ENCODE data around the gene KLHL2. TPM values are rescaled to one million over a fixed set of nuclear protein-coding genes. Genes with fewer than 3 reads are reported as not detected.
"Not testable (repeated sequence)": the region's sequence is repeated elsewhere in the genome, so short reads cannot be mapped to it uniquely, and the experiment has no call there.

The KLHL2 gene
- total RNA-seq, 4 donors from 2014 or later, result 6.1 to 68.2 (median 26.2) TPM

- Histone ChIP-seq H3K4me1 (no peaks in the 10 kb centered on the region), H3K36me3 (no peaks in the 10 kb centered on the region)
Observed at GRCh38 chr4:165331823-165332222, 124.5 kb downstream of the KLHL2 start.

GRCh38 chr4:165332502-165332901 is 125.1 kb downstream of the KLHL2 start:
- no peaks in the 10 kb centered on the region for H3K4me1 ChIP-seq

More at GRCh38 chr4:165331823-165332222, 124.5 kb downstream of the KLHL2 start:
- Histone ChIP-seq H3K4me3 (no peak overlapping the region), H3K9me3 (no peaks in the 10 kb centered on the region), H3K27me3 (no peaks in the 10 kb centered on the region), H3K27ac (no peak overlapping the region)
- no peak for DNase-seq
- intact Hi-C loops (cut with DNase I; ENCODE audit: low total_unique reads), result loop anchor here (10.0 kb wide), 1 partner anchor 127 kb away; the partner anchor contains the start of gene KLHL2
- TF ChIP-seq POLR2A (IDR thresholded peaks at IDR 0.05) (no peak), CTCF (IDR thresholded peaks at IDR 0.05) (no peak)

DNA sequence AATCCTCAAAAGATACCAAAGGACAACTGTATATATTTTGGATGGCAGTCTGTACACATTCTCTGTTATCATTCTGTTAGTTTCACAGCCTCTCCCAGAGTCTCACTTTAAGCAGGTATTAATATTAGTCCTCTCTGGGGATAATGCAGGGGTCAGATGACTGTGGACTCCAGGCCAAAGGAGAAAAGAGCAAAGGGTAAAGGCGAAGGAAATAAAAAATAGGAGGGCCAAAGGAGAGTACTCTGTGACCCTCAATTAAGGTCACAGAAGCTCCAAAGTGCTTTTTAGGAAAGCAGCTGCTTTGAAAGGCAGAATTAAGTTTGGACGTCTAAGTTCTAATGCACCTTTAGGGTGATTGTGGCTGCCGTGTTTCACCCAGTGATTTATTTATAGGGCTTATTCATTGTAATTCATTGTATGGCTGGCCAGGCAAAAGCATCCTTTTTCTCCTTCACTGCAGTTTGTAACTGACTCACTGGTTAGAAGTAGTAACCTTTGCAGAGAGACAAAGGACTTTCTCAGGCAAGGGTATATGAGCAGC is 127.9 kb downstream of the KLHL2 start:
- no peaks in the 10 kb centered on the region for H3K27me3 ChIP-seq
- intact Hi-C loops (cut with DNase I; ENCODE audit: low total_unique reads), result loop anchor here (10.0 kb wide), 1 partner anchor 130 kb away; the partner anchor contains the start of gene KLHL2
- no peak overlapping the region for H3K4me3 ChIP-seq
- H3K4me1 ChIP-seq, result no peaks in the 10 kb centered on the region
- H3K27ac ChIP-seq, result no peak overlapping the region
- no peak for DNase-seq
- no peak for TF ChIP-seq POLR2A (IDR thresholded peaks at IDR 0.05)
- no peak for TF ChIP-seq CTCF (IDR thresholded peaks at IDR 0.05)
- no peaks in the 10 kb centered on the region for H3K36me3 ChIP-seq
- no peaks in the 10 kb centered on the region for H3K9me3 ChIP-seq

More at GRCh38 chr4:165332502-165332901, 125.1 kb downstream of the KLHL2 start:
- Histone ChIP-seq H3K27me3 (no peaks in the 10 kb centered on the region), H3K36me3 (no peaks in the 10 kb centered on the region), H3K27ac (no peak overlapping the region), H3K9me3 (no peaks in the 10 kb centered on the region), H3K4me3 (no peak overlapping the region)
- no peak for DNase-seq
- intact Hi-C loops (cut with DNase I; ENCODE audit: low total_unique reads), result loop anchor here (10.0 kb wide), 1 partner anchor 128 kb away; the partner anchor contains the start of gene KLHL2
- TF ChIP-seq CTCF (IDR thresholded peaks at IDR 0.05) (no peak), POLR2A (IDR thresholded peaks at IDR 0.05) (no peak)

GRCh38 chr4:165336743-165337142 is 129.4 kb downstream of the KLHL2 start:
- intact Hi-C loops (cut with DNase I; ENCODE audit: low total_unique reads), result loop anchor here (10.0 kb wide), 1 partner anchor 132 kb away; the partner anchor contains the start of gene KLHL2
- Histone ChIP-seq H3K27me3 (no peaks in the 10 kb centered on the region), H3K4me1 (no peaks in the 10 kb centered on the region), H3K27ac (no peak overlapping the region), H3K9me3 (no peaks in the 10 kb centered on the region), H3K36me3 (no peaks in the 10 kb centered on the region), H3K4me3 (no peak overlapping the region)
- TF ChIP-seq POLR2A (IDR thresholded peaks at IDR 0.05), result no peak
- no peak for TF ChIP-seq CTCF (IDR thresholded peaks at IDR 0.05)
- DNase-seq, result no peak

DNA sequence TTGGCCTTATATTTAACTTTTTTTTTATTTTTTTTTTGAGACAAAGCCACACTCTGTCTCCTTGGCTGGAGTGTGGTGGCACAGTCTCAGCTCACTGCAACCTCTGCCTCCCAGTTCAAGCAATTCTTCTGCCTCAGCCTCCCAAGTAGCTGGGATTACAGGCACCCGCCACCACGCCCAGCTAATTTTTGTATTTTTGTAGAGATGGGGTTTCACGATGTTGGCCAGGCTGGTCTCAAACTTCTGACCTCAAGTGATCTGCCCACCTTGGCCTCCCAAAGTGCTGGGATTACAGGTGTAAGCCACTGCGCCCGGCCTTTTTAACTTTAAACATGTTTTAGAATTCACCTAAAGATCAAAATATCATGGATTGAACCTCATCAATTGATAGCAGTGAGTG is 135.0 kb downstream of the KLHL2 start:
- H3K4me1 ChIP-seq; H3K9me3 ChIP-seq; intact Hi-C loops (cut with DNase I; ENCODE audit: low total_unique reads); H3K36me3 ChIP-seq; H3K27me3 ChIP-seq; H3K4me3 ChIP-seq; H3K27ac ChIP-seq; DNase-seq: not testable (repeated sequence)
